Right lobe of liver (tissue), 4 donors: ENCODE results near the gene TRIP12.

Source experiments
- CTCF ChIP-seq, 4 donors: fragments of 200-600 bp in 3 of 4; fragments of 450-650 bp in 1 of 4; IDR thresholded peaks; one replicate each; pipeline versions ENCODE4 v1.5.1 to v1.8.0; 2016 to 2022; ENCODE audit warnings: antibody characterized with exemption in 4 of 4, mild to moderate bottlenecking in 2 of 4
- POLR2A ChIP-seq: fragments of 450-650 bp; IDR thresholded peaks from one replicate; pipeline ENCODE4 v1.6.1; 2017; ENCODE audit warnings: antibody characterized with exemption, mild to moderate bottlenecking
- donor health status: DM: no; HTN: no; CAD: no.
- donor health status: DM: no; HTN: no; CAD: no.
- donor health status: DM: no; HTN: yes; CAD: no.

GRCh38 chr2:229857634-229858033 is 64.2 kb downstream of the TRIP12 start:
- TF ChIP-seq CTCF (IDR thresholded peaks at IDR 0.05) (no peak), POLR2A (no peak)
